HCT116 (cell line): ENCODE measurements around the gene CALU. TPM values are rescaled to one million over a fixed set of nuclear protein-coding genes. Genes with fewer than 3 reads are reported as not detected.

Experiments
- ATAC-seq: fragments of 200-7000 bp; cut with Tn5 transposase; 2 replicates; pipeline ENCODE4 v1.9.1; 2020; ENCODE audit warnings: mild to moderate bottlenecking, moderate library complexity
- BruUV-seq: library from RNA; stranded (reverse); fragments of 400-500 nt; replicated peaks from 2 replicates; lab custom pipeline; 2021; lab: Mats Ljungman, UMichigan
- CTCF ChIA-PET: fragments of 300-600 bp; sonication (Branson Sonifier 250); formaldehyde crosslinking; loops from one replicate; lab custom pipeline; 2021; ENCODE audit warnings: antibody characterized with exemption; lab: Charles Lee
- POLR2A ChIA-PET: fragments of 300-600, 350-600 bp; sonication (Branson Sonifier 250); formaldehyde crosslinking; loops from one replicate; lab custom pipeline; 2021; ENCODE audit warnings: antibody characterized with exemption; lab: Charles Lee
- RAD21 ChIA-PET, 2 experiments: fragments of 300-600 bp; sonication (Branson Sonifier 250); formaldehyde crosslinking; loops; one replicate each; lab custom pipeline; 2023; ENCODE audit warnings: low total read pairs in 2 of 2; ENCODE audit not compliant: uncharacterized antibody in 2 of 2, unreplicated experiment in 2 of 2, low non-redundant PET in 1 of 2; lab: Charles Lee
- DNase-seq: peaks from one replicate; pipeline ENCODE4 v3.0.0-alpha.2; 2010; ENCODE audit warnings: low read depth, low spot score
- H2AFZ ChIP-seq: fragments of 200-600 bp; shearing (Covaris generic), sonication (generic); 2 replicates; pipeline ENCODE4 v1.6.1; 2017; ENCODE audit warnings: low read depth, mixed run types, mixed read lengths, antibody characterized with exemption, low read length; ENCODE audit not compliant: poor library complexity, severe bottlenecking
- H3K27ac ChIP-seq: 2 replicates; pipeline ENCODE4 v1.5.1; 2012; ENCODE audit warnings: low read depth, low read length
- H3K27me3 ChIP-seq: fragments of 200-600 bp; sonication (generic); 2 replicates; pipeline ENCODE4 v1.6.1; 2016; ENCODE audit warnings: mixed run types, low read length, mixed read lengths; ENCODE audit not compliant: insufficient read depth
- H3K36me3 ChIP-seq, 2 experiments: fragments of 200-500 bp in 1 of 2; fragments of 200-600 bp in 1 of 2; sonication (Bioruptor generic) in 1 of 2; sonication (generic) in 1 of 2; 2 replicates each; pipeline versions ENCODE4 v1.5.1 to v1.6.1; 2014 to 2016; ENCODE audit warnings: low read length in 2 of 2, inconsistent platforms in 1 of 2, mixed read lengths in 1 of 2, mixed run types in 1 of 2; ENCODE audit not compliant: insufficient read depth in 2 of 2, control insufficient read depth in 1 of 2
- H3K4me1 ChIP-seq, 2 experiments: fragments of 200-600 bp in 1 of 2; sonication (generic) in 1 of 2; 2 replicates each; pipeline versions ENCODE4 v1.5.1 to v1.6.1; 2012 to 2017; ENCODE audit warnings: low read length in 2 of 2, inconsistent platforms in 1 of 2, mild to moderate bottlenecking in 1 of 2, mixed read lengths in 1 of 2, mixed run types in 1 of 2, moderate library complexity in 1 of 2; ENCODE audit not compliant: insufficient read depth in 2 of 2, control insufficient read depth in 1 of 2
- H3K4me2 ChIP-seq: fragments of 200-600 bp; sonication (generic); 2 replicates; pipeline ENCODE4 v1.6.1; 2017; ENCODE audit warnings: mixed run types, low read length, mixed read lengths
- H3K4me3 ChIP-seq, 2 experiments: fragments of 200-600 bp in 1 of 2; sonication (generic) in 1 of 2; replicated peaks in 1 of 2; 2 replicates each; pipeline ENCODE4 v1.5.1; 2011 to 2016; ENCODE audit warnings: low read length in 2 of 2, control low read depth in 1 of 2, low read depth in 1 of 2, mild to moderate bottlenecking in 1 of 2, mixed read lengths in 1 of 2, mixed run types in 1 of 2
- H3K79me2 ChIP-seq: fragments of 200-600 bp; sonication (generic); 2 replicates; pipeline ENCODE4 v1.6.1; 2017; ENCODE audit warnings: mild to moderate bottlenecking, mixed run types, low read length, moderate library complexity, mixed read lengths; ENCODE audit not compliant: insufficient read depth
- H3K9ac ChIP-seq: fragments of 200-600 bp; sonication (generic); 2 replicates; pipeline ENCODE4 v1.6.1; 2016; ENCODE audit warnings: low read length, mixed read lengths
- H3K9me2 ChIP-seq: fragments of 200-600 bp; sonication (generic), shearing (Covaris generic); 2 replicates; pipeline ENCODE4 v1.6.1; 2017; ENCODE audit warnings: mixed run types, mild to moderate bottlenecking, moderate library complexity; ENCODE audit not compliant: insufficient read depth
- H3K9me3 ChIP-seq, 2 experiments: fragments of 200-500 bp in 1 of 2; fragments of 200-600 bp in 1 of 2; sonication (Bioruptor generic) in 1 of 2; sonication (generic) in 1 of 2; 2 replicates each; pipeline ENCODE4 v1.6.1; 2014 to 2017; ENCODE audit warnings: low read length in 2 of 2, mixed read lengths in 2 of 2, inconsistent platforms in 1 of 2, low read depth in 1 of 2, mild to moderate bottlenecking in 1 of 2, mixed run types in 1 of 2, moderate library complexity in 1 of 2; ENCODE audit not compliant: control insufficient read depth in 1 of 2, insufficient read depth in 1 of 2
- H4K20me1 ChIP-seq: fragments of 200-600 bp; sonication (generic), shearing (Covaris generic); 2 replicates; pipeline ENCODE4 v1.6.1; 2017; ENCODE audit warnings: mixed run types, mild to moderate bottlenecking, moderate library complexity; ENCODE audit not compliant: insufficient read depth
- EGR1 ChIP-seq: IDR thresholded peaks from 2 replicates; pipeline ENCODE4 v1.6.1; 2012; ENCODE audit warnings: low read depth
- RAD21 ChIP-seq: IDR thresholded peaks from 2 replicates; pipeline ENCODE4 v1.6.1; 2012; ENCODE audit warnings: low read depth, mild to moderate bottlenecking
- SRF ChIP-seq: IDR thresholded peaks from 2 replicates; pipeline ENCODE4 v1.6.1; 2012; ENCODE audit warnings: low read depth
- ZFX ChIP-seq: fragments of 450-650 bp; IDR thresholded peaks from 2 replicates; pipeline ENCODE4 v1.6.1; 2017
- ZNF274 ChIP-seq: fragments of 200-500 bp; sonication (Bioruptor generic); IDR thresholded peaks from 2 replicates; pipeline ENCODE4 v1.6.1; 2014; ENCODE audit warnings: mild to moderate bottlenecking, low read depth, low read length, inconsistent platforms
- intact Hi-C: fragments of 100-400 bp; cut with micrococcal nuclease; formaldehyde crosslinking; loops from 2 replicates; pipeline ENCODE4 v1.10.0; 2022
- total RNA-seq: library from RNA; stranded (reverse); gene quantifications from one replicate; pipeline ENCODE4 v1.2.1, GENCODE V29; 2021; ENCODE audit not compliant: unreplicated experiment
- TF ChIP-seq, protein P1 (sequence below): IDR thresholded peaks from 2 replicates; pipeline ENCODE4 v1.6.1; 2012
- TF ChIP-seq, protein P2 (sequence below): IDR thresholded peaks from 2 replicates; pipeline ENCODE4 v1.6.1; 2012

CALU gene
- total RNA-seq, 1 experiment from 2014 or later, result 106 TPM

DNA sequence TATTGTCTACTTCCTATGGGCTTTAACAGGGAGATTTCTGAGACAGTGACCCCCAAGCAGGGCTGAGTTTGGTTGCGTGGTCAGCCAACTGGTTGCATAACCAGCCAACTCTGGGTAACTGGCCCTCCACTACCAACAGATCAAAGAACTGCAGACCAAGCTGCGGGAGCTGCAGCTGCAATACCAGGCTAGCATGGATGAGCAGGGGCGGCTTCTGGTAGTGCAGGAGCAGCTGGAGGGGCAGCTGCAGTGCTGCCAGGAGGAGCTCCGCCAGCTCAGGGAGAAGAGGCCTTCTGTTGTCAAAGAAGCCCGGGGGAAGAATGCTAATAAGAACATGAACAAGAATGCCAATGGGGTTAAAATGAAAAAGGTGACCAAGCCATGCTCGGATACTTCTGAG is 75.3 kb downstream of the CALU start:
- no peaks in the 10 kb centered on the region for H3K9me3 ChIP-seq
- H3K4me3 ChIP-seq, result no peak overlapping the region
- no peak for ATAC-seq
- no peak overlapping the region for H3K4me2 ChIP-seq
- CTCF ChIA-PET, result no interaction called here
- TF ChIP-seq, protein P1, sequence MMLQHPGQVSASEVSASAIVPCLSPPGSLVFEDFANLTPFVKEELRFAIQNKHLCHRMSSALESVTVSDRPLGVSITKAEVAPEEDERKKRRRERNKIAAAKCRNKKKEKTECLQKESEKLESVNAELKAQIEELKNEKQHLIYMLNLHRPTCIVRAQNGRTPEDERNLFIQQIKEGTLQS, result no peak
- TF ChIP-seq, protein P2, sequence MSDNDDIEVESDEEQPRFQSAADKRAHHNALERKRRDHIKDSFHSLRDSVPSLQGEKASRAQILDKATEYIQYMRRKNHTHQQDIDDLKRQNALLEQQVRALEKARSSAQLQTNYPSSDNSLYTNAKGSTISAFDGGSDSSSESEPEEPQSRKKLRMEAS, result no peak
- no peak for TF ChIP-seq SRF
- no peak for TF ChIP-seq EGR1
- DNase-seq, result no peak
- no peaks in the 10 kb centered on the region for H3K9me2 ChIP-seq
- RAD21 ChIA-PET, result no interaction called here
- H4K20me1 ChIP-seq, result no peaks in the 10 kb centered on the region
- no peaks in the 10 kb centered on the region for H3K79me2 ChIP-seq
- no peaks in the 10 kb centered on the region for H3K36me3 ChIP-seq
- POLR2A ChIA-PET, result no interaction called here
- BruUV-seq, result no TSS peak
- intact Hi-C loops, result no loop called here
- no peak overlapping the region for H2AFZ ChIP-seq
- peaks cover 0 to 6% of the 10 kb centered on the region in 2 experiments; a peak in 1 of 4 replicates for H3K4me1 ChIP-seq
- no peak overlapping the region for H3K27ac ChIP-seq
- H3K9ac ChIP-seq, result no peak overlapping the region
- no peaks in the 10 kb centered on the region for H3K27me3 ChIP-seq

DNA sequence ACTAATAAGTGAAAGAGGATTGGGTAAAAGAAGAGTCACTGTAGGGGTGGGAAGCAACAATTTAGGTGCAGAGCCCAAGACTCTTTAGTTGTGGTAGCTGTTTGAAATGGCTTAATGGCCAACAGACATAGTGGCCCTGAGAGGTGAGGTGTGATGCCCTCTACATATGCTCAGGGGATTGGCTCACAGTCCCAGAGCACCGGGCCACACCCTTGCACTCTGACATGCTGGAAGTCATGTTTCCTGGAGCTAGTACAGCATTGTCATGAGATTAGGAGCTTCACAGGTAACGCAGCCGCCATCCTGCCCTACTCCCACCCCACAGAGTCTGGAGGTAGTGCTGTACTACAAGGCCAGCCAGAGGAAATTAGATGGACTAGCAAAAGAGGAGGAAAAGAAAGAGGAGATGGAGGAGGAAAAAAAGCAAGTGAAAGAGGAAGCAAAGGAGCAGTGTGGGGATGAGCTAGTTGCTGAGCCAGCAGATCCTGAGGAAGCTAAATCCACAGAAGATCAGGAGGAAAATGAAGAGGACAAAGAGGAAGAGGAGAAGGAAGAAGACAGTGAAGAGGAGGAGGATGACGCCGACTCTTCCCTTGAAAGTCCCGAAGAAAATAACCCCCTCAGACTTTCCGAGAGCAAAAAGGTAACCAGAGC is 76.3 kb downstream of the CALU start:
- ATAC-seq, result peak; percentile 27; the same call in 1 of the 2 replicates
- CTCF ChIA-PET, result no interaction called here
- Histone ChIP-seq H3K9me2 (no peaks in the 10 kb centered on the region), H3K9me3 (no peaks in the 10 kb centered on the region), H3K4me2 (no peak overlapping the region), H3K79me2 (no peaks in the 10 kb centered on the region), H2AFZ (no peak overlapping the region)
- BruUV-seq, result no TSS peak
- DNase-seq, result no peak
- intact Hi-C loops, result no loop called here
- no peak for TF ChIP-seq RAD21
- no peak for TF ChIP-seq EGR1
- no peak for TF ChIP-seq ZFX
- no peak for TF ChIP-seq ZNF274
- TF ChIP-seq, all 23 proteins: peak for 0
- no peaks in the 10 kb centered on the region for H4K20me1 ChIP-seq
- no peak overlapping the region for H3K27ac ChIP-seq
- no peak overlapping the region for H3K4me3 ChIP-seq
- H3K4me1 ChIP-seq, result peaks cover 0 to 6% of the 10 kb centered on the region in 2 experiments; a peak in 1 of 4 replicates
- POLR2A ChIA-PET, result no interaction called here
- H3K9ac ChIP-seq, result no peak overlapping the region
- no peaks in the 10 kb centered on the region for H3K36me3 ChIP-seq
- no peaks in the 10 kb centered on the region for H3K27me3 ChIP-seq
- RAD21 ChIA-PET, result no interaction called here
